Globus pallidus (tissue), 1 donor: ENCODE measurements around the gene DEAF1.

Source experiments
- DNase-seq: peaks from one replicate; pipeline ENCODE4 v3.0.0-alpha.2; 2015; ENCODE audit warnings: low spot score

DEAF1 gene

GRCh38 chr11:623999-624704 lies 70.9 kb downstream of the DEAF1 start:
- DNase-seq, result no peak

DNA sequence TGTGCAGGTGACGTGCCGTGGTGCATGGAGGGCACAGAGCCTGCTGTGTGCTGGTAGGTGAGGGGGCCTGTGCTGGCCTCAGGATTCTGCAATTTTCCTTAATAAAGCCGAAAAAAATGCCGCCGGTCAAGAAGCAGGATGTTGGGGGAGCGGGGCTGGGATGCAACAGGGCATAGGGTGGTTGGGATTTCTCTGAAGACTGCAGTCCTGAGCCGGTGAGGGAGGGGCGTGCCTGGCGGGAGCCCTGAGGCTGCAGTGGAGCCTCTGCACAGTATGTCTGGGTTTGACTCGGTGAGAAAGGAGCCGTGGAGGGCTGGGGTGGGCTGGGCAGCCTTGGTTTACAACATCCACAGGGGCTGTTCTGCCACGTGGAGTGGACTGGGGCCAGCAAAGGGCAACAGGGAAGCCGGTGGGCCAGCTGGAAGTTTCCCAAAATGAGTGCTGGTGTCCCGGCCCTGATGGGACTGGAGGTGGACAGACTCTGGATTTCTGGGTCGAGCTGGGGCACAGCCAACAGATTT lies 71.6 kb downstream of the DEAF1 start:
- DNase-seq, result no peak

DNA sequence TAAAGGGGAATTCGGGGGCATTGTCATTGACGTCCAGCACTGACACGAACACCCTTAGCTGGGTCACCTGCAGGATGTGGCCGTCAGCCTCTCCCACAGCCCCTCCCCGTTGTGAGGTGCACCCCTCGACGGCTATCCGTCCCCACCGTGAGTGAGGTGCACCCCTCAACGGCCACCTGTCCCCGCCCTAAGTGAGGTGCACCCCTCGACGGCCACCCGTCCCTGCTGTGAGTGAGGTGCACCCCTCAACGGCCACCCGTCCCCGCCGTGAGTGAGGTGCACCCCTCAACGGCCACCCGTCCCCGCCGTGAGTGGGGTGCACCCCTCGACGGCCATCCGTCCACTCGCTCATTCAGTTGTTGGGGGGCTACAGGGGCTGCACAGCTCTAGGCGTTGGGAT lies 73.2 kb downstream of the DEAF1 start:
- no peak for DNase-seq

DNA sequence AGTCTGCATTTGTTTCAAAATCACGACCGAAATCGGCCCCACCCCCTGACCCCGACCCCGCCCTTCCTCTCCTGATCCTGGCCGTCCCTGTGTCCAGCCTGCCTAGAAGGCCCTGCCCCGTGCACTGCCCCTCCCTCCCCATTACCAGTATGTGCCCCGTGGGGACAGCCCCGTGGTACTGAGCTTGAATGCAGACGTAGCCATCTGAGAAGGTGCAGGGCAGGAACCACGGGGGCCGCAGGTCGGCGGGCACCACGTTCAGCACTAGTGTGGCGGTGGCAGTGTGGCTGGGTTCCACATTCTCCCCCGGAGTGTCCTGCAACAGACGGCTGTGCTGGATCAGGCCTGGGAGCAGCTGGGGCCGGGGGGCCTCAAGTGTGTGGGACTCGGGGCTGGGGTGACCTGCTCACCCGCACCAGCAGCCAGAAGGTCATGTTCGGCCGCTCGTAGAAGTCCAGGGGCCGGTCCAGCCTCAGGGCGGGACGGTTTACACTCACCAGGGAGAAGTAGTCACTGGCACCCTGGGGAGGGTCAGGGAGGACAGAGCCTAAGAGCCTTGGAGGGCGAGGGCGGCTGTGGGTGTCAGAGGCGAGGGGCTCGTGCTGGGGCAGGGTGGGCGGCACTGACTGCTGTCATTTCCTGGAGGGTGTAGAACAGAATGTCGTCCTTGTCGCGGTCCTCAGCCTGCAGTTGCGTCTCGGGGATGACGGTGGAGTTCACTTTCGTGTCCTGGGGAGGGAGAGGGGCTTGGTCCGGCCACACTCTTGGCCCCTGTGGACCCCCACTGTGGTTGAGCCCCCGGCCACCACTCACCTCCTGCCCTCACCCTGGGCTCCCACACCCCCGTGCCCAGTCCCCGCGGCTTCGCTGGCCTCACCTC lies 73.8 kb downstream of the DEAF1 start:
- DNase-seq, result no peak

DNA sequence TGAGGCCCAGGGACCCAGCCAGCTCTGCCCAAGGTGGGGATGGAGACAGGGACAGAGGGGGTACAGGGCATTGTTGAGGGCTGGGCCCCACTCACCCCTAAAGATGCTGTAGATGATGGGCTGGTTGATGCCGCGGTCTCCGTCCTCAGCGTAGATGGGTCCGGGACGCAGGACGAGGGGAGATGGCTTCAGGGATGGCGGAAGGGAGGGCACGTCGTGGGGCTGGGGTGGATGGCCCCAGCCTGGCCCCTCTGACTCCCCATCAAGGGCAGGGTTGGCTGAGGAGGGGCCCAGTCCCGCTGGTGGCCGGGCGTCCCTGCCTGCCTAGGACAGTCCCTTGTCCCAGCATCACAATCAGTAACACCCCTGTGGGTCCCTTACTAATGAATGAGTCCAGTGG lies 74.8 kb downstream of the DEAF1 start:
- DNase-seq, result no peak

GRCh38 chr11:619628-620050 lies 75.4 kb downstream of the DEAF1 start:
- no peak for DNase-seq

GRCh38 chr11:618856-619627 lies 76.0 kb downstream of the DEAF1 start:
- DNase-seq, result no peak

DNA sequence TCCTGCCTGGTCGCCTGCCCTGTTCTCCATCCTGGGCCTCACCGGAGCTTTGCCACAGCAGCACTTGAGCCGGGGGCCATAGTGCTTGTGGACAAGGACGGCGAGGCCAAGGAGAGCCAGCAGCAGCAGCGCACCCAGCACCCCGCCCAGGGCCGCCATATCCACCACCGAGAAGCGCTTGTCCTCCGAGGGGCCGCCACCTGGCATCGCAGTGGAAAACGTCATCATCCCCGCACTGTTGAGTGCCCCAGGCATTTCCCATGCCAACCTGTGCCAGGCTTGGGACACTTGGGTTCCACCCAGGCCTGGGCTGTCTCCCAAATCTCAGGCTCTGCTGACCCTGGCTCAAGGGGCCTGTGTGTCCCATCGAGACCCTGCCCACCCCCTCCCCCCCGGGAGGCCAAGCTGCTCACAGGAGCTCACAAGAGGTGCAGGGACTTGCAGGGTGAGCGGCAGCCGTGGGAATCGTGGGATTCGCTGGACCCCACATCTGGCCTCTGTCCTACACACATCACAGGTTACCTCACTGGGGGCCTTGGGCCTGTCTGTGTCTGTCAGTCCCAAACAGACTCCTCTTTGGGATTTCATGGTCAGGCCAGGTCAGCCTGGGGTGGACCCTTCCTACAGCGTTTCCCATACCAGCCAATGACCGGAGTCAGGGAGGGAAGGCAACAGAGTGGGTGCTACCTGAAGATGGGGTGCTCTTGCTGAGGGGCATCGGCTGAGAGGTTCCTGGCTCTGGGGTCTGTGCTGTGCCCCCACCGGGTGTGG lies 76.9 kb downstream of the DEAF1 start:
- DNase-seq, result no peak

- DNase-seq, result no peak
Measured at GRCh38 chr11:617199-617911, 77.7 kb downstream of the DEAF1 start.

DNA sequence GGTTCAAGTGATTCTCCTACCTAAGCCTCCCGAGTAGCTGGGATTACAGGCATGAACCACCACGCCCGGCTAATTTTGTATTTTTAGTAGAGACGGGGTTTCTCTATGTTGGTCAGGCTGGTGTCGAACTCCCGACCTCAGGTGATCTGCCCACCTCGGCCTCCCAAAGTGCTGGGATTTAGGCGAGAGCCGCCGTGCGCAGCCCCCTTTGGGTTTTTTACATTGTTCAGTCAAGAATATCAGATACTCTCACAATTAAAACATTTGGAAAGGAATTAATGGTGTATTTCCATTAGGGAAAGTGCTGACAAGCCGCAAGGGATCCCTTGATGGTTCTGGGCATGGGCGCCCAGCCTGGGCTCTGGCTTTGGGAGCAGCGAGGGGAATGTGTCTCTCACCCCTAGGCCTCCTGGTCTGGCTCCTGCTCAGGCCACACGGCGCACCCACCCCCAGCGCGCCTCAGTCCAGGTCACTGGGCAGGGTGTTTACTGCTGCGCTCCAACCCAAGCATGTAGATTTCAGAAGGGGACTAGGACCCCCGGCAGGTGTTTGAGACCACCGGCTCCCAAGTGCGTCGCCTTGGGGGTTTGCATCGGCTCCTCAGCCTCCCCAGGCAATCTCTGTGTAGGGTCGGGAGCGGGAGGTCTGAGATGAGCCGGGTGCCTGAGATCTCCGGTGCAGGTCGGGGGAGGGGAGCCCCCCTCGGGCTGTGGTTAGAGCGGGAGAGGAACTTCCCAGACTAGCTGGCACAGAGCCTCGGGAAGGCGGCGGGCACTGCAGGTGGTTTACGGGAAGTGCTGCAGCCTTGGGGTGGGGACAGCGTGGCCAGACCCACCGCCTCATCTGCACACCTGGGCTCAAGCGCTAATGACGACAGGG lies 78.5 kb downstream of the DEAF1 start:
- DNase-seq, result no peak

GRCh38 chr11:615504-616319 lies 79.3 kb downstream of the DEAF1 start, which contains the start of gene IRF7:
Gene IRF7 (minus strand): TSS chr11:615950. CDS start chr11:615364, 586 bp downstream.
- peak; percentile 89 for DNase-seq

GRCh38 chr11:614623-615503 lies 80.2 kb downstream of the DEAF1 start:
- DNase-seq, result no peak

DNA sequence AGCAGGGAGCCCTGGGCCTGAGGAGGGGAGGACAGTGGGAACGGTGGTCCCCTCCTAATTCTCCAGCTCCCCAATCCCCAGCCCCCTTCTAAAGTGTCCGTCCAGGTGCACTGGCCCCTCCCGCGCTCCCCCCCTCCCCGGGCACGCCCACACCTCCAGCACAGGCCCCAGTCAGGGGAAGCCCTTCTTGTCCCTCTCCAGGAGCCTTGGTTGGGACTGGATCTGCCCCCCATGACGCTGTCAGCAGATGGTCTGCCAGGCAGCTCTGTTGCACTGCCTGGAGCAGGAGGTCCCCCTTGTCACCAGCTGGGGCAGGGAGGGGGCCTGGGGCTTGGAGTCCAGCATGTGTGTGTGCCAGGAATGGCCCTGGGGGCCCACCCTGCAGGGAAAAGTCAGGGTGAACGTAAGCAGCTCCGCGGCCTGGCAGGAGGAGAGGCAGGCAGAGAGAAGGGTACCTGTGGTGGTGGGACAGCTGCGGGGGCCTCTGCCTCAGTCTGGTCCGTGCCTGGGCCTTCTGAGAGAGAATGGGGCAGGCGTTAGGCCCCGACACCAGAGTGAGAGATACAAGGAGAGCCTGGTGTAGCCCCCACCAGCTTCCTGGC lies 80.9 kb downstream of the DEAF1 start:
- DNase-seq, result no peak

- no peak for DNase-seq
Measured at GRCh38 chr11:613369-613968, 81.6 kb downstream of the DEAF1 start.

GRCh38 chr11:612961-613300 lies 82.1 kb downstream of the DEAF1 start:
- no peak for DNase-seq

DNA sequence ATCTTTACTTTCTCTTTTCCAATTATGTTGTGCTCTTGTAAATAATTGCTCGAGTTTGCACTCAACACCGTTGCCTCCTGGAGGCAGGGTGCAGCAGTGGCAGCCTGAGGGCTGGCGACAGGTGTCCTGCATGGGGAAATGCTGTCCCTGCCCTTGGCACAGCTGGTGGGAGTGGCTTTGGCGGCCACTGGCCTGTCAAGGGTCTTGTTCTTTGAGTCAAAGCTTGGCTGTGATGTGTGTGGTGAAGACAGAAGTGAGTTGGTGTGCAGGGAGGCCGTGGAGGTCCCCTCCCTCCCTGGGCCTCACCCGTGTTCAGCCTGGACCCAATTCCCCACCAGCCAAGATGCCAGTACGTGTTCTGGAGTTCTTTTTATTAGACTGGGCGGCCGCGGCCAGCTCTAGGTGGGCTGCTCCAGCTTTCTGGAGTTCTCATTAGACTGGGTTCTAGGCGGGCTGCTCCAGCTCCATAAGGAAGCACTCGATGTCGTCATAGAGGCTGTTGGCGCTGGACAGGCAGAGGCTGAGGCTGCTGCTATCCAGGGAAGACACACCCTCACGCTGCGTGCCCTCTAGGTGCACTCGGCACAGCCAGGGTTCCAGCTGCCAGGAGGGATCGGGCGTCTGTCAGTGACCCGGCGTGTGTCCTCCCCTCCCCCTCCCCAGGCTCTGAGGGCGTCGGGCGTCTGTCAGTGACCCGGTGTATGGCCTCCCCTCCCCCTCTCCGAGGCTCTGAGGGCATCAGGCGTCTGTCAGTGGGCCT lies 82.6 kb downstream of the DEAF1 start:
- DNase-seq, result no peak
